A673 (cell line): Measurements from ENCODE around the gene PDE5A. TPM values are rescaled to one million over a fixed set of nuclear protein-coding genes. Genes with fewer than 3 reads are reported as not detected.

Experiments
- BruUV-seq: library from RNA; stranded (reverse); fragments of 400-500 nt; replicated peaks from 2 replicates; lab custom pipeline; 2021; lab: Mats Ljungman, UMichigan
- CTCF ChIA-PET: fragments of 300-600 bp; sonication (Branson Sonifier 250); formaldehyde crosslinking; loops from one replicate; lab custom pipeline; 2022; ENCODE audit warnings: antibody characterized with exemption; lab: Charles Lee
- POLR2A ChIA-PET: fragments of 300-600 bp; sonication (Branson Sonifier 250); formaldehyde crosslinking; loops from one replicate; lab custom pipeline; 2022; ENCODE audit warnings: antibody characterized with exemption; ENCODE audit not compliant: low non-redundant PET; lab: Charles Lee
- DNase-seq: peaks from one replicate; pipeline ENCODE4 v3.0.0-alpha.2; 2015; ENCODE audit warnings: low spot score
- H3K27ac ChIP-seq: fragments of 200-600 bp; sonication (generic); 2 replicates; pipeline ENCODE4 v1.5.1; 2016; ENCODE audit warnings: mixed run types, low read depth, mild to moderate bottlenecking, mixed read lengths, antibody characterized with exemption, low read length; ENCODE audit not compliant: poor library complexity, severe bottlenecking
- H3K27me3 ChIP-seq: fragments of 200-600 bp; sonication (generic); replicated peaks from 2 replicates; pipeline ENCODE4 v1.6.1; 2017; ENCODE audit warnings: mixed run types, low read depth, mild to moderate bottlenecking, mixed read lengths, antibody characterized with exemption, low read length; ENCODE audit not compliant: insufficient read depth, poor library complexity
- H3K36me3 ChIP-seq: fragments of 200-600 bp; sonication (generic); 2 replicates; pipeline ENCODE4 v1.6.1; 2016; ENCODE audit warnings: mixed run types, mild to moderate bottlenecking, mixed read lengths, antibody characterized with exemption, low read length; ENCODE audit not compliant: insufficient read depth, poor library complexity, severe bottlenecking
- H3K4me1 ChIP-seq: fragments of 200-600 bp; sonication (generic); 2 replicates; pipeline ENCODE4 v1.6.1; 2017; ENCODE audit warnings: mixed run types, mild to moderate bottlenecking, mixed read lengths, antibody characterized with exemption, low read length; ENCODE audit not compliant: insufficient read depth, poor library complexity, severe bottlenecking
- H3K4me3 ChIP-seq: fragments of 200-600 bp; sonication (generic); 2 replicates; pipeline ENCODE4 v1.5.1; 2016; ENCODE audit warnings: low read depth, mixed run types, mild to moderate bottlenecking, mixed read lengths, low read length; ENCODE audit not compliant: poor library complexity, severe bottlenecking
- H3K9me3 ChIP-seq: fragments of 200-600 bp; sonication (generic); 2 replicates; pipeline ENCODE4 v1.6.1; 2016; ENCODE audit warnings: mixed run types, low read depth, mild to moderate bottlenecking, mixed read lengths, antibody characterized with exemption, low read length; ENCODE audit not compliant: poor library complexity, severe bottlenecking
- CTCF ChIP-seq: fragments of 300-800, 200-600 bp; sonication (generic); conservative IDR thresholded peaks from 2 replicates; pipeline ENCODE4 v1.5.1; 2017; ENCODE audit warnings: low read depth, mild to moderate bottlenecking, antibody characterized with exemption, low read length, moderate library complexity, mixed read lengths
- EZH2 ChIP-seq: fragments of 200-600 bp; sonication (generic); IDR thresholded peaks from 2 replicates; pipeline ENCODE4 v1.6.1; 2017; ENCODE audit warnings: borderline replicate concordance, low read depth, mild to moderate bottlenecking, mixed read lengths, antibody characterized with exemption, low read length; ENCODE audit not compliant: poor library complexity, severe bottlenecking
- intact Hi-C: fragments of 100-400 bp; cut with micrococcal nuclease; formaldehyde crosslinking; loops from one replicate; pipeline ENCODE4 v1.10.0; 2022; ENCODE audit not compliant: unreplicated experiment
- total RNA-seq: library from RNA; stranded (reverse); gene quantifications from 2 replicates; pipeline ENCODE4 v1.2.3, GENCODE V29; 2021

The PDE5A gene
- total RNA-seq, 1 experiment from 2014 or later = 1.2 TPM

GRCh38 chr4:119523399-119523798, 105.2 kb downstream of the PDE5A start:
- ChIA-PET CTCF (no interaction called here), POLR2A (no interaction called here)
- no TSS peak for BruUV-seq
- intact Hi-C loops = no loop called here
- Histone ChIP-seq H3K36me3 (no peaks in the 10 kb centered on the region), H3K9me3 (no peaks in the 10 kb centered on the region), H3K4me3 (no peak overlapping the region), H3K4me1 (no peaks in the 10 kb centered on the region), H3K27me3 (no peaks in the 10 kb centered on the region), H3K27ac (no peak overlapping the region)
- TF ChIP-seq CTCF (no peak), EZH2 (no peak)
- DNase-seq = no peak

- Histone ChIP-seq H3K36me3 (no peaks in the 10 kb centered on the region), H3K27ac (no peak overlapping the region), H3K4me1 (no peaks in the 10 kb centered on the region), H3K27me3 (no peaks in the 10 kb centered on the region), H3K9me3 (no peaks in the 10 kb centered on the region), H3K4me3 (no peak overlapping the region)
- POLR2A ChIA-PET = no interaction called here
- CTCF ChIA-PET = no interaction called here
- DNase-seq = no peak
- TF ChIP-seq EZH2 (no peak), CTCF (no peak)
- BruUV-seq = no TSS peak
- intact Hi-C loops = no loop called here
Observed at GRCh38 chr4:119521268-119521667, 107.3 kb downstream of the PDE5A start.

GRCh38 chr4:119518915-119519410, 109.6 kb downstream of the PDE5A start:
- ChIA-PET CTCF (no interaction called here), POLR2A (no interaction called here)
- TF ChIP-seq CTCF (no peak), EZH2 (no peak)
- Histone ChIP-seq H3K27me3 (no peaks in the 10 kb centered on the region), H3K4me3 (no peak overlapping the region), H3K9me3 (no peaks in the 10 kb centered on the region), H3K27ac (no peak overlapping the region), H3K4me1 (no peaks in the 10 kb centered on the region), H3K36me3 (no peaks in the 10 kb centered on the region)
- BruUV-seq = no TSS peak
- DNase-seq = no peak
- intact Hi-C loops = no loop called here
